ENCODE results near the gene L1CAM.

L1CAM gene

DNA sequence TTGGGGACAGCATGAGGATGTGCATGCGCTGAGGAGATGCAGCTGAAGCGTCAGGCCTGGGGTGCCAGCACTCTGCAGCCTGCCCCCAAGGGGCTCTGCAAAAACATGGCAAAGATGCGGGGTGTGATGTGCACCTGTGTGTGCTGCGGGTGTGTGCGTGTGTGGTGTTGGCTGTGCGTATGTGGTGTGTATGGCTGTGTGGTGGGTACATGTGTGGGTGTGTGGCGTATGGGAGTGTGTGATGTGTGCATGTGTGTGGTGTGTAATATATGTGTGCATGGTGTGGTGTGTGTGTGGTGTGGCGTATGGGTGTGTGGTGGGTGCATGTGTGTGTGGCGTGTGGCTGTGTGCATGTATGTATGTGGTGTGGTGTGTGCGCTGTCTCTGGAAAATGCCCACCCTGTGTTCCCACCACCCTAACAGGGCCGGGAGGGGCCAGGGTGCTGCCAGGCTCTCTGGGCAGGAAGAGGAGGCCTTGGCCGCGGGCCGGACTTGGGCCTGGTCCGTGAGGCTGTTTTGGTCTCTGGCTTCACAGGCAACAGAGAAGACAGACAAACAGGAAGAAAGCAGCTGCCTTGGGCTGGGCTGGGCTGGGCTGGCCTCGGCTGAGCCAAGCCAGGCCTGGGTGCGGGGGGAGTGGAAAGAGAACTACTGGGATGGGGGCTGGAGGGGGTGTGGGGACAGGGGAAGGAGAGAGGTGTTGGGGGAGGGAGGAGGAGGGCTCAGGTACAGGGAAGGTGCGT is 17.4 kb upstream of the L1CAM start:
- no peak overlapping the region for H3K4me2 ChIP-seq (ENCODE audit: insufficient read depth, low read length)
- H3K27ac ChIP-seq (ENCODE audit: low read length): no peak overlapping the region
- H3K9me3 ChIP-seq (ENCODE audit: insufficient read depth, low read length, severe bottlenecking): no peaks in the 10 kb centered on the region
- no peak overlapping the region for H2AFZ ChIP-seq (ENCODE audit: low read depth, low read length)
- no peak overlapping the region for H3K4me3 ChIP-seq (ENCODE audit: low read depth in 1 of 2, low read length in 2 of 2)
- H4K20me1 ChIP-seq (ENCODE audit: insufficient read depth, low read length): no peaks in the 10 kb centered on the region
- H3K9ac ChIP-seq (ENCODE audit: low read depth, low read length): no peak overlapping the region
- peaks cover 9% of the 10 kb centered on the region for H3K36me3 ChIP-seq (ENCODE audit: insufficient read depth, low read length)
- H3K27me3 ChIP-seq (ENCODE audit: insufficient read depth, low read length, poor library complexity): no peaks in the 10 kb centered on the region
- no peaks in the 10 kb centered on the region for H3K79me2 ChIP-seq (ENCODE audit: insufficient read depth, low read length)
- TF ChIP-seq, protein P1, sequence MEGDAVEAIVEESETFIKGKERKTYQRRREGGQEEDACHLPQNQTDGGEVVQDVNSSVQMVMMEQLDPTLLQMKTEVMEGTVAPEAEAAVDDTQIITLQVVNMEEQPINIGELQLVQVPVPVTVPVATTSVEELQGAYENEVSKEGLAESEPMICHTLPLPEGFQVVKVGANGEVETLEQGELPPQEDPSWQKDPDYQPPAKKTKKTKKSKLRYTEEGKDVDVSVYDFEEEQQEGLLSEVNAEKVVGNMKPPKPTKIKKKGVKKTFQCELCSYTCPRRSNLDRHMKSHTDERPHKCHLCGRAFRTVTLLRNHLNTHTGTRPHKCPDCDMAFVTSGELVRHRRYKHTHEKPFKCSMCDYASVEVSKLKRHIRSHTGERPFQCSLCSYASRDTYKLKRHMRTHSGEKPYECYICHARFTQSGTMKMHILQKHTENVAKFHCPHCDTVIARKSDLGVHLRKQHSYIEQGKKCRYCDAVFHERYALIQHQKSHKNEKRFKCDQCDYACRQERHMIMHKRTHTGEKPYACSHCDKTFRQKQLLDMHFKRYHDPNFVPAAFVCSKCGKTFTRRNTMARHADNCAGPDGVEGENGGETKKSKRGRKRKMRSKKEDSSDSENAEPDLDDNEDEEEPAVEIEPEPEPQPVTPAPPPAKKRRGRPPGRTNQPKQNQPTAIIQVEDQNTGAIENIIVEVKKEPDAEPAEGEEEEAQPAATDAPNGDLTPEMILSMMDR (IDR thresholded peaks at IDR 0.05; ENCODE audit: borderline replicate concordance, extremely low read depth, low read length, poor library complexity, severe bottlenecking): no peak
- TF ChIP-seq EZH2 (IDR thresholded peaks at IDR 0.05; ENCODE audit: borderline replicate concordance, low read depth, low read length, severe bottlenecking): no peak
- no peak for DNase-seq
- H3K4me1 ChIP-seq (ENCODE audit: insufficient read depth, low read length): peaks cover 18% of the 10 kb centered on the region
- peak; percentile 5; the same call in 1 of the 3 replicates for ATAC-seq (ENCODE audit: insufficient read depth, low read depth)

DNA sequence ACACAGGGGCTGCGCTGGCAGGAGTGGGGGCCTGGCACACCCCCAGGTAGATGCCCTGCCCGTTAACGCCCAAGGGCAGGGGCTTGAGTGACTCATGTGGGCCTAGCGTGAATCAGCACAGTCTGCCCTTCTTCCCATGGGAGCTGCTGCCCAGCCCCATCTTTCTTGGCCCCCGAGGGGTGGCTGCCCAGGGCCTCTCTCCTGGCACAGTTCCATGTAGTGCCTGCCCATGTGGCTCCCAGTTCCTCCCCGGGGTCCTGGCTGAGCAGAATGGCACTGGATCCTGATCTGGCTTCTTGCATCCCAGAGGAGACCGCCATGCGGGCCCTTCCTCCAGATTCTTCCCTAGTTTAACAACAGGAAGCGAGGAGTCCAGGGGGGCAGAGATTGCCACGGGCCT is 16.4 kb upstream of the L1CAM start:
- no peak overlapping the region for H2AFZ ChIP-seq (ENCODE audit: low read depth, low read length)
- no peaks in the 10 kb centered on the region for H3K79me2 ChIP-seq (ENCODE audit: insufficient read depth, low read length)
- no peak overlapping the region for H3K27ac ChIP-seq (ENCODE audit: low read length)
- H3K4me1 ChIP-seq (ENCODE audit: insufficient read depth, low read length): peaks cover 18% of the 10 kb centered on the region
- H3K4me3 ChIP-seq (ENCODE audit: low read depth in 1 of 2, low read length in 2 of 2): no peak overlapping the region
- no peak for TF ChIP-seq EZH2 (IDR thresholded peaks at IDR 0.05; ENCODE audit: borderline replicate concordance, low read depth, low read length, severe bottlenecking)
- TF ChIP-seq, protein P1 (IDR thresholded peaks at IDR 0.05; ENCODE audit: borderline replicate concordance, extremely low read depth, low read length, poor library complexity, severe bottlenecking): no peak
- peaks cover 5% of the 10 kb centered on the region for H3K36me3 ChIP-seq (ENCODE audit: insufficient read depth, low read length)
- DNase-seq: no peak
- no peak overlapping the region for H3K4me2 ChIP-seq (ENCODE audit: insufficient read depth, low read length)
- ATAC-seq (ENCODE audit: insufficient read depth, low read depth): no peak
- H4K20me1 ChIP-seq (ENCODE audit: insufficient read depth, low read length): no peaks in the 10 kb centered on the region
- H3K9ac ChIP-seq (ENCODE audit: low read depth, low read length): no peak overlapping the region
- H3K27me3 ChIP-seq (ENCODE audit: insufficient read depth, low read length, poor library complexity): no peaks in the 10 kb centered on the region
- H3K9me3 ChIP-seq (ENCODE audit: insufficient read depth, low read length, severe bottlenecking): no peaks in the 10 kb centered on the region

DNA sequence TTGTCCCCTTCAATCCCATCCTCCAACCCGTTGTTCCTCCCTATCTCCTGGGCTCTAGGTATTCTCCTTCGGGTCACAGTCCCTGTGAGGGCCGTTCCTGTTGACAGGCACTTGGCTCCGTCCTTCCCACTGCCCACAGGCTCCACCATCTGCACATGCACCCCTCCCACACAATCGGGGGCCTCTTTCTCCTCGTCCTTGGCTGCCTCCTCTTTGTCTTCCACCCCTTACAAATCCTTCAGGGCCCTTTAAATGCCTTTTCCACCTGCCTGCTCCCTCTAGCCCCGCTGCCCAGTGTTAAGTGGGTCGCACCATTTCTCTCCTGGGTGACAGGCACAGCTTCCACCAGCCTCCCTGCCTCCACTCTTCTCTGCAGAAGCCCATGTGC is 15.8 kb upstream of the L1CAM start:
- H3K4me3 ChIP-seq (ENCODE audit: low read depth in 1 of 2, low read length in 2 of 2): no peak overlapping the region
- no peak for DNase-seq
- no peaks in the 10 kb centered on the region for H3K79me2 ChIP-seq (ENCODE audit: insufficient read depth, low read length)
- peaks cover 18% of the 10 kb centered on the region for H3K4me1 ChIP-seq (ENCODE audit: insufficient read depth, low read length)
- TF ChIP-seq, protein P1 (IDR thresholded peaks at IDR 0.05; ENCODE audit: borderline replicate concordance, extremely low read depth, low read length, poor library complexity, severe bottlenecking): no peak
- no peak for TF ChIP-seq EZH2 (IDR thresholded peaks at IDR 0.05; ENCODE audit: borderline replicate concordance, low read depth, low read length, severe bottlenecking)
- ATAC-seq (ENCODE audit: insufficient read depth, low read depth): no peak
- peaks cover 5% of the 10 kb centered on the region for H3K36me3 ChIP-seq (ENCODE audit: insufficient read depth, low read length)
- H3K27me3 ChIP-seq (ENCODE audit: insufficient read depth, low read length, poor library complexity): no peaks in the 10 kb centered on the region
- H3K9me3 ChIP-seq (ENCODE audit: insufficient read depth, low read length, severe bottlenecking): no peaks in the 10 kb centered on the region
- no peaks in the 10 kb centered on the region for H4K20me1 ChIP-seq (ENCODE audit: insufficient read depth, low read length)
- H3K27ac ChIP-seq (ENCODE audit: low read length): peak overlapping the region; percentile 64; the same call in 1 of the 2 replicates
- H3K4me2 ChIP-seq (ENCODE audit: insufficient read depth, low read length): no peak overlapping the region
- no peak overlapping the region; the same call in 1 of the 2 replicates for H3K9ac ChIP-seq (ENCODE audit: low read depth, low read length)
- no peak overlapping the region for H2AFZ ChIP-seq (ENCODE audit: low read depth, low read length)
